Left kidney (tissue), 2 donors: ENCODE results near the gene AGER. TPM values are rescaled to one million over a fixed set of nuclear protein-coding genes. Genes with fewer than 3 reads are reported as not detected.

Experiments used
- DNase-seq: peaks from one replicate; pipeline ENCODE4 v3.0.0-alpha.2; 2013
- polyA plus RNA-seq: library from polyadenylated mRNA; unstranded; fragments of 120-200 nt; gene quantifications from one replicate; pipeline ENCODE4 v1.2.1, GENCODE V29; 2013; ENCODE audit not compliant: insufficient read length

Gene AGER
- polyA plus RNA-seq, 1 donor: 28.0 TPM

DNA sequence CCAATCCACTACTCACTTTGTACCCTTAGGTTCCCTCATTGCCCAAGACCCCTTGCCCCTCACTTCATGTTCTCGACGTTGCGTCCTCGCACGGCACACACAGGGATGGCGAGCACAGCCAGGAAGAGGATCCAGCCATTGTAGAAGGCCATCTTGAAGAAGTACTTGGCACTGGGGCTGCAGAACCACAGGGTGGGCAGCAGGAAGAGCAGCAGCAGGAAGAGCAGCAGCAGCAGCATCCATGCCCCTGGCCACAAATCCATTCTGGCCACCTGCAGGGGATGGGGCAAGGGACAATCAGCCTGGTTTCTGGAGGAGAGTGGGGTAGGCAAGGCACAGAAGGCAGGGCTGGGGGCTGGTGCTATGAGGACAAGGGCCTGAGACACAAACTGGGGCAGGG is 12.8 kb downstream of the AGER start:
- DNase-seq: no peak

DNA sequence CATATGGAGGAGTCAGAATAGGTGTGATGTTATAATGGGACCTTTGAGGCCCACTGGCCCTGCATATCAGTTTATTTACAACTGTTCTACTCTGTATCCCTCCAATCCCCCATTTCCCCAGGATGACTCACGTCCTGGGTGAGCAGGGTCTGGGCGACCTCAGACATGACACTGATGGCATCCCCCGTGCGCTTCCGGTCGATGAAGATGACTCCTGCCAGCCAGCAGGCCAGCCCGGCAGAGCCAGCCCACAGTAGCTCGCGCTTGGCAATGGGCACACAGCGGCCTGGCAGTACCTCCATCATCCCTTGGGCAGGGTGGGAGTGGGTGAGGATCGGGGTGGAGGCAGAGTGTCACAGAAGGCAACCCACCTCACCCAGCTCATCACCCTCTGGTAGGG is 13.8 kb downstream of the AGER start:
- DNase-seq: no peak

DNA sequence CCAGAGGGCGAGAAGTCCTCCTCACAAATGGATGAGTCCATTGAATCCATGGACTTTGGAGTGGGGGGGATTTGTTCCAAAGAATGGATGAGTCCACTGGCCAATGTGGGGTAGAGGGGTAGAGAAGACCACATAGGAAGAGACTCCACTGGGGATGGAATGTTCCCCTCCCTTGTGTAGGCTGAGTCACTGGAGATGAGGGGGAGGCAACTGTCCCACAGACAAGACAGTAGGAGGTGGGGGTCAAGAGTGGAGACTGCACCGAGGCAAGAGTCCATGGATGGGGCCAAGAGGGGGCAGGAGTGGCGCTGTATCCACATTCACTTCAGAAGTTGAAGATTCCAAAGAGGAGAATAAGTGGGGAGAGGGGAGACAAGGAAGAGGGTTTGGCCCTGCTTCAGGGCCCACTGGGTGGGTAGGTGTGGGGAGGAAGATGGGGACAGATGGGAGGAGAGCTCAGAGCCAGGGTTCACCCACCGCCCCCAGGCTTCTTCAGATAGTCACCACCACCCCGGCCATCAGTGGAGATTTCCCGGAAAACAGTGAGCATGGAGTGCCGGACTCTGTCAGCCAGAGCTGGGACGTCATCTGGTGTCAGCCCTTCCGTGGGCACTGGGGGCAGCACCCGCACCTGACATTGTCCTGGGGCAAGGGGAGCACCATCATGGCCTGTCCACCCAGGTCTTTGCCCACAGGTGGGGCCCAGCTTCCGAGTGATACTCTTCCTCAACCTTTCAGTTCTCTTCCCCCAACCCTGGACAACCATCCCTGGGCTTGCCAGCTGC is 15.1 kb downstream of the AGER start:
- DNase-seq: no peak

DNA sequence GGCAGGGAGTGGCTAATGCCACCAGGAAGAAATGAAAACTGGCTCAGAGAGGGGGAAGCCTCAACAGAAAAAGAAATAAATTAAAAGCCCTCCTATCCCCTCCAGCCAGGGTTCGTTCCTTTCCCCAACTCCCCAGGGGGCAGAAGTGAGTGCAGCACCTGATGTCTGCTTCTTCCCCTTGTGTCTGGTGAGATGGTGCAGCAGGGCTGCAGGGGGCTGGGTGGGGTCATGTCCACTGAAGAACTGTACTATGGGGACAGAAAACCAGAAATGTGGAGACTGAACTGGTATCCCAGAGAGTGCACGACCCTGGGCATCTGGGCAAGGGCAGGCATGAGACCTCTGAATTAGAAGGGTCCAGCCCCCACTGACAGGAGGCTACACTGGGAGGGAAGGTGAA is 15.7 kb downstream of the AGER start:
- no peak for DNase-seq

DNA sequence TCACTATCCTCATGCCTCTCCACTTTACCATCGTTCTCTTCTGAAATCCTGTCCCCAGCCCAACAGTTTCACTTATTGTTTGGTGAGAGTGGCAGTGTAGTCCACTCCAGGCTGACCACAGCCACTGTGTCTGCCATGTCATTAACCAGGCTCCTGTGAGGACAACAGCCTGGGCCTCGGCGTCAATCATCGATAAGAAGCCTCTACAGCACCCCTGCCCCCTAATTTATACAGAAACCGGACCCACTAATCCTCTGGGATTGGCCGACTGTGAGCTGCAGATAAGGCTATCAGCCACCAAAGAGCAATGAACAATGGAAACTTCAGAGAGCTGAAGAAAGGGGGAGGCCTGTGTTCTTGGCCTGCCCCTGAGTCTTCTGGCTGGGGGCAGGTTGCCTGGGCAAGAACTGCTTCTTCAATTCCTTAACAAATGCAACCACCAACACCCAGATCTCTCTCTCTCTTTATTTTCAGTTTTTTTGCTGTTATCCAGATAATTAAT is 16.2 kb downstream of the AGER start:
- no peak for DNase-seq

DNA sequence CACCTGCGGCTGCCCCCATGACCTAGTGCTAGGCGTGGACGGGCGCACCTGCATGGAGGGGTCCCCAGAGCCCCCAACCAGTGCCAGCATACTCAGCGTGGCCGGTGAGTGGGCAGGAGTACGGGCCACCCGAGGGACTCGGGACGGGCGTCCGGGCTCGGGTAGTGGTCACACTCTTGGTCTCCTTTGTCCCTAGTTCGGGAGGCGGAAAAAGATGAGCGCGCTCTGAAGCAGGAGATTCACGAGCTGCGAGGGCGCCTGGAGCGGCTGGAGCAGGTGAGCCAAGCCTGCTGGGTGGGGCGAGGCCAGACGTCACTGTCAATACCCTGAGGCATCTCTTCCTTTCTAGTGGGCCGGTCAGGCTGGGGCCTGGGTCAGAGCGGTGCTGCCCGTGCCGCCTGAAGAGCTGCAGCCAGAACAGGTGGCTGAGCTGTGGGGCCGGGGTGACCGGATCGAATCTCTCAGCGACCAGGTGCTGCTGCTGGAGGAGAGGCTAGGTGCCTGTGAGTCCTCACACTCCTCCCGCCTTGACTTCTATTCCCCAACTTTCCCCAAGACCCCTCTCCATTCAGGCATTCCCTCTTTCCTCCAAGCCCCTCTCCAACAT is 16.8 kb downstream of the AGER start:
- no peak for DNase-seq

DNA sequence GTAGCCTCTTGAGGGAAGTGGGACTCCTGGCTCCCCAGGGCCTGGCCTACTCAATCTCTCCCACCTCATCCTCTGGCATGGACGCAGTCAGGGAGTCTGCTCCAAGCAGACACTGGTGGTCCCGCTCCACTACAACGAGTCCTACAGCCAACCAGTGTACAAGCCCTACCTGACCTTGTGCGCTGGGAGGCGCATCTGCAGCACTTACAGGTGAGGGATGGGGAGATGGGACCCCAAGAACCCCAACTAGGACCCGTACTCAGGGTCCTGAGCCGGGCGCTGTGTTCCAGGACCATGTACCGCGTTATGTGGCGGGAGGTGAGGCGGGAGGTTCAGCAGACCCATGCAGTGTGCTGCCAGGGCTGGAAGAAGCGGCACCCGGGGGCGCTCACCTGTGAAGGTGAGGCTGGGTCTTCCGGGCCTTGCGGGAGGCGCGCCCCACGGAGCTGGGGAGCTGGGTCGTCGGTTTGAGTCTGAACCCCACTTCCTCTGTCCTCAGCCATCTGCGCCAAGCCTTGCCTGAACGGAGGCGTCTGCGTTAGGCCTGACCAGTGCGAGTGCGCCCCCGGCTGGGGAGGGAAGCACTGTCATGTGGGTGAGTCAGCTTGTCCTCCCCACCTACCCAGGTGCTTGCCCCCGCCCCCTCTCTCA is 17.5 kb downstream of the AGER start:
- DNase-seq: no peak

DNA sequence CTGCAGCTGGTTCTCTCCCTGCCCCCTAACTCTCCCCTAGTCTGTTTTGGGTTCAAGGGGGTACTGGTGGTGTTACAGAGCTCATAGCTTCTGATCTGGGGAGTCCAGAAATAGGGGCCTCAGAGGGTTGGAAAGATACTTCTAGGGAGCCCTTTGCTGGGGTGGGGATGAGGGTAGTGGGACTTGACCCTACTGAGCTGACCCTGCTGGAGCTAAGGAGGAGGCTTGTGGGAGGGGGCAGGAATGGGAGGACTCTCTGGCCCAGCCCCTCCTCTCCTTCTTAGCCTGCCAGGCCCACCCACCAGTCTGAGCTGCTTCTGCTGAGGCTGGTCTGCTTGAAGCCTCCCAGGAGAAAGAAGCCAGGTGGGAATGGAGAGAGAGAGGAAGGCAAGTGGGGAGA is 19.8 kb downstream of the AGER start, which contains the start of gene EGFL8:
EGFL8 (plus strand) TSS at position 301 of the 400 bp plus-strand sequence. CDS start 1,571 bp downstream, outside the sequence.
- no peak for DNase-seq

DNA sequence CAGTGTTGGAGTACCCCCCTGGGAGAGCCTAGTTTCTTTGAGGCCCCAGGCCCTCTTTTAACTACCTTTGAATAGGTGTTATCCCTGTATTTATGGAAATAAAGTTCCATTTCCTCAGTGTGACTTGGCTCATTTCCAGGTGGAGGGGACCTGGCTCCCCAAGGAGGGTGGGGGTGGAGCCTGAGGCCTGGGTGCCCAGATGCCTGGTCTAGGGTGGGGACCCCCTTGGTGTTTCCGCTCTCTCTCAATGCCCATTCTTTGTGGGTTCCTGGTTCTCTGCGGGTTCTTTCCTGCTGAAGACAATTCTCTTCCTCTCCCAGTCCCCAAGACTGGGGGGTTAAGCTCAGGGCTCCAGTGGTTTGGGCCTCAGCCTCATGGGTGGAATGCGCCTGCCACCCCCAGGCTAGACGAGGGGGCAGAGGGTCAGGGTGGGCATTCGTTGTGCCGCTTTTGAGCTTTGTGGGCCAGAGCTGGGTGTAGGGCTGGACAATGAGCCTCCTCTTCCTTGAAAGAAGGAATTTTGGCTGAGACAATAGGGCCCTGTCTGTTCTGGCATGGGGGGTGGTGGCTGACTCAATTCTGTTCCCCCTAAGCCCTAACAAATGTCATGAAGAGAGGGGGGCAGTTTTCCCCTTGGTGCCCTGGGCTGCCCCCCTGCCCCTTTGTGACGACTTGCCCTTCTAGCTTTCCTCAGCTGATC is 20.3 kb downstream of the AGER start:
- no peak for DNase-seq

DNA sequence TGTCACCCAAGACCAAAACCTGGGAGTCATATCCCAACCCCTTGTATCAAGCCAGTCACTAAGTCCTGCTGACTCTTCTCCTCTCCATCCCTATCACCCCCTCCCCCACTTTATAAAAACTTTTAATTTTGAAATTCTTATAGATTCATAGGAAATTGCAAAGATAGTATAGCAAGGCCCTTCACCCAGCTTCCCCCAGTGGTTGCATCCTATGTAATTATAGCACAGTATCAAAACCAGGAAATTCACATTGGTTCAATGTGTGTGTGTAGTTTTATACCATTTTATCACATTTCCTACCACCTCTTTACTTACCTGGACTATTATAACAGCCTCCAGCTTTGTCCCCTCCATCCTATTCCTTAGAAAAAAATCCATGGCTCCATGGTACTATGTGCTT is 26.0 kb downstream of the AGER start:
- no peak for DNase-seq

DNA sequence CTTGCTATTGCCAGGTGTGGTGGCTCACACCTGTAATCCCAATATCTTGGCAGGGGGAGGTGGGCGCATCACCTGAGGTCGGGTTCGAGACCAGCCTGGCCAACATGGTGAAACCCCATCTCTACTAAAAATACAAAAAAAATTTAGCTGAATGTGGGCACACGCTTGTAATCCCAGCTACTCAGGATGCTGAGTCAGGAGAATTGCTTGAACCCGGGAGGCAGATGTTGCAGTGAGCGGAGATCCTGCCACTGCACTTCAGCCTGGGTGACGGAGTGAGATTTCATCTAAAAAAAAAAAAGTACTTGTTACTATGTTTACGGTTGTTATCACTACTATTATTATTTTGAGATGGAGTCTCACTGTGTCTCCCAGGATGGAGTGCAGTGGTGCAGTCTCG is 27.2 kb downstream of the AGER start:
- no peak for DNase-seq

DNA sequence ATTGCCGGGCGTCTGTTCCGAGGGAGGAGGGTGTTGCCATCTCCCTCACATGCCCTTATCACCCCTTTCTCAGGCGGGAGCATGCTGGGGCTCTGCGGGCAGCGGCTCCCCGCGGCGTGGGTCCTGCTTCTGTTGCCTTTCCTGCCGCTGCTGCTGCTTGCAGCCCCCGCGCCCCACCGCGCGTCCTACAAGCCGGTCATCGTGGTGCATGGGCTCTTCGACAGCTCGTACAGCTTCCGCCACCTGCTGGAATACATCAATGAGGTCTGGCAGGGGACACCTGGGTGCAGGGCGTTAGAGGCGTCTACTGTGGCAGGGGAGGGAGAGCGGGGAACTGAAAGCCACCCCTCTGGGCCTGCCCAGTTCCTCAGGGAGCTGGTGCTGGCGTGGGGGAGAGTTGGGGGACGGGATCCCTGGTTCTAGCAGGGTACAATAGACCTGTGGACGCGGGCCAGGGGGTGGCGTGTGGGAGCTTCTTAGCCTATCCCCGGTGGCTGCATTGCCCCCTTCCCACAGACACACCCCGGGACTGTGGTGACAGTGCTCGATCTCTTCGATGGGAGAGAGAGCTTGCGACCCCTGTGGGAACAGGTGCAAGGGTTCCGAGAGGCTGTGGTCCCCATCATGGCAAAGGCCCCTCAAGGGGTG is 29.4 kb downstream of the AGER start:
- peak; percentile 71 for DNase-seq

DNA sequence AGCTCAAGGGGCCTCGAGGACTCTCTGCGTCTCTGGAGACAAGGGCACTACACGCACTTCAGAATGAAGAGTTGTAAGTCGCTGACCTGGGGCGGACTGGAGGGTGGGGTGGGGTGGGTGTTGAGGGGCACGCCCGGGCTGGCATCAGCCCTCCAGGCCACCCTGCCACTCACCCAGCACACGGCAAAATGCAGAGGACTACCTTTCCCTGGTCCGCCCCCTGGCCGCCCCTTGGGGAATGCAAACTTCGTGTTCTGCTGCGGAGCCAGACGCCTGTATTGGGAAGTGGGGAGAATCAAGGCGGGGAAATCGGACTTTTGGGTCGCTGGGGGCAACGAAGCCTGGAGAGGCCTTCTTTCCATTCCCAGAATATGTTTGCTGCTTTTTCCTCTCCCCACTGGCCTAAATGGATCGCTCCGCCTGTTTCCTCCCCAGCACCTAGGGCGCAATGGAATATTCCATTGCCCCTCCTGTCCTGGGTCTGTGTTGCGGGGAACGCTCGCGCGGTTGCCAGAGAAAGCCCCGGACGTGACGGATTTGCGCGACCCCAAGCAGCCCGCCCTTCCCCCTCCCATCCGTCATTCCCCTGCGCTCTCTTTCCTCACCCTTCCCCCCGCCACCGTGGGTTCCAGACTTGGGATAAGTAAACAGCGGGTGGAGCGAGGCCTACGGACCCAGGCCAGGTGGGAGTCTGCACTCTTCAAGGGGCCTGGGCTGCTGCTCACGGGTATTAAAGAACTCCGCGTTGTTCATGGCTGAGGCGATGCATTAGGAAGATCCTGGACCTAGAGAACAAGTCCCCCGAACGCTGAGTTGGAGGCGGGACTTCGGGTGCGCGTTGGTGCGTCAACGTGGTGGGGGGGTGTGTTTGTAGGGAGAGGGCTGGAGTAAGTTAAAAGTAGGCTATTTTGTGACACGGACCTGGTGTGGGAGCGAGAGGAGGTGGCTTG is 30.2 kb downstream of the AGER start, which contains the start of gene PPT2:
PPT2 (plus strand) TSS at position 578 of the 950 bp plus-strand sequence. CDS start 454 bp downstream, outside the sequence.
- DNase-seq: peak; percentile 94

DNA sequence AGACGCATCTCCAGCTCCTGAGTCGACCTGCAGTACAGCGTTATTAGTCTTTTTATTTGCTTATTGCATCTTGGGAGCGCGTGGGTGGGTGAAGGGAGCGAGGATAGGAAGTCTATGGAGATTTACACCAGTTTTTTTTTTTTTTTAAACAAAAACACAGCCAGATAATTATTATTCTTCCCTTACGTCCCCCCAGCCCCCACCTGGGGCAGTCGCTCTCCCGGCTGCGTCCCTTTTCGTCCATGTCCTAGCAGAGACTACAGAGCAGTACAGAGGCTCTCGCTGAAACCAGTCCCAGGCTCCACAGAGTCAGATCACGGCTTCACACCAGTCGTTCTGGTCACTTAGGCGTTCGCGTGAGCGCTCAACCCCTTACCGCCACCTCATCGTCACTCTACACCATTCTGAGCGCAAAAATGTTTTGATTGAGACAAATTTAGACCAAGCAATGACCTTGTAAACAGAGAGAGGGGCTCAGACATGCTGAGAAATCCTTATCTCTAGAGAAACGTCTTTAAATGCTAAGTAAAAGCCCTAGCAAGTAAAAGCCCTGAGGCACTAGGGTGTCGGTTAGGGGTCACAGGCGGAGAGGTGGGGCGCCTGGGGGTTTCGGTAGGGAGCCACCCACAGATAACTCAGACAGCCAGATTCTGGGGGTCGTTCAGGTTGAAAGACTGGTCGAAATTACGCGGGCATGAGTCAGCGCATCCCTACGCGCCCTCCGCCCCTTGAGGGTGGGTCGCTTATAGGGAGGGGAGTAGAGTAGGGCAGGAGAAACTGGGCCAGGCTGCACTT is 31.1 kb downstream of the AGER start:
- no peak for DNase-seq

DNA sequence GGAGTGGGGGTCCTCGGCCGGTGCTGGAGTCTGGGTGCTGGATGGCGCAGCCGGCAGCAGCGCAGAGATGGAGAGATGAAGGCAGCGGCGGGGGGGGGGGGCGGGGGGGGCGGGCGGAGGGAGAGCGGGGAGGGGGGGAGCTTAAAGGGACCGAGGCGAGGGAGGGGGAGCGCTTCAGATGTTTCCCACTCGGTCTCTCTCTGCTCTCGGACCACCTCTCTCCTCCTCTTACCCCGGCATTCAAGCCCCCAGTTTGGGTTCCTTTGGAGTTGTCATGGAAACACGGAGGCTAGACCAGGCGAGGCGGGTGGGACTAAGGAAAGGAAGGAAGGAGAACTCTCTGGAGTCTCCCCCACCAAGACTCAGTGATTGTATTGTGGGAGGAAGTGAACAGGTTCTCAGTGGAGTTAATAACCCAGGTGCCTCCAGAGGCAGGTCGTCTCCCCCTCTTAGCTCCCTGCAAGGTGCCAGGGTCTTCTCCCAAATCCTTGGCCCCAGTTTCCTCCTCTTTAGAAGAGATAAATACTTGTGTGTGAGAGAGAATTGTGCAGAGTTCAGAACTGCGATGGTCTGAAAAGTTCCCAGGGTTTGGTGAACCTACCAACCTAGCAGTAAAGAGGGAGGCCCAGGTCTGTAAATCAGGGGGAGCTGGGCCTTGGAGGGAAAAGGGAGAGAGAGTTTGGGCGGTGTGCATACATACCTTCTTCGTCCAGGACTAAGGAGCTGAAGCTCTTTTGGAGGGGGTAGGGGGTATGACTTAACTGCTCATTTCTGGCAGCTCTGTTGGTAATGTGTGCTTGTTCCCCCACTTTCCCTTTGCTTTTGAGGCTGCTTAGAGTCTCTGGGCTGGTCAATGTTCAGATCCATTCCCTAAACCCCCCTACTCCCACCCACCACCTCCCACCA is 31.9 kb downstream of the AGER start, which contains the start of gene PRRT1:
PRRT1 (minus strand) TSS at position 77 of the 906 bp plus-strand sequence. CDS start 112 bp downstream, outside the sequence.
- no peak for DNase-seq

DNA sequence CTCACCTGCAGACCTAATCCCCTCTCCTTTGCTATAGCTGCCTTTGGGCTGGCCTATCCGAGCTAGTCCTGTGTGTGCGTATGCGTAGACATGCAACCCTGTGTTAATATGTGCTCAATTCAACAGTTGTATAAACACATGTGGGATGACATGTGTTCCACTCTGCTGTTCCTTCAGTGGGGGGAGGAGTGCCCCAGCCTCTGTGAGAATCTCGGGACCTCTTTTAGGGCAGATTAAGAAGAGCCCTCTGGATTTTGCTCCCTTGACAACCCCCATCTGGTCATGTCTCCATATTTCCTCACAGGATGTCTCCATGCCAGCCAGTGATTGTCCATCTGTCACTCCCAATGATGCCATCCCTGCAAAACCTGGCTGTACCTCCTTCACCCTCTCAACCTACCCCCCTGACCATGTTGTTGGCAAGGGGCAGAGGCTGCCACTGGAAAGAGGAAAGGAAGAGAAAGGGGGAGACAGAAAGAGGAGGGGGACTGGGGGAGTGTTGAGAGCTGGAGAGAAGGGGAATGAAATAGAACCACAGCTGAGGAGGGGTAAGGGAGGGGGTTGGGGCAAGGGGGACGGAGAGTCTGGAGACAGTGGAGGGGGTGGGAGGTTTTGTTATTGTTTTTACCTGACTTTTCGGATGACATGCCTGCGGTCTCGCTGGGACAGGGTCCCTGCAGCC is 32.7 kb downstream of the AGER start:
- DNase-seq: no peak

DNA sequence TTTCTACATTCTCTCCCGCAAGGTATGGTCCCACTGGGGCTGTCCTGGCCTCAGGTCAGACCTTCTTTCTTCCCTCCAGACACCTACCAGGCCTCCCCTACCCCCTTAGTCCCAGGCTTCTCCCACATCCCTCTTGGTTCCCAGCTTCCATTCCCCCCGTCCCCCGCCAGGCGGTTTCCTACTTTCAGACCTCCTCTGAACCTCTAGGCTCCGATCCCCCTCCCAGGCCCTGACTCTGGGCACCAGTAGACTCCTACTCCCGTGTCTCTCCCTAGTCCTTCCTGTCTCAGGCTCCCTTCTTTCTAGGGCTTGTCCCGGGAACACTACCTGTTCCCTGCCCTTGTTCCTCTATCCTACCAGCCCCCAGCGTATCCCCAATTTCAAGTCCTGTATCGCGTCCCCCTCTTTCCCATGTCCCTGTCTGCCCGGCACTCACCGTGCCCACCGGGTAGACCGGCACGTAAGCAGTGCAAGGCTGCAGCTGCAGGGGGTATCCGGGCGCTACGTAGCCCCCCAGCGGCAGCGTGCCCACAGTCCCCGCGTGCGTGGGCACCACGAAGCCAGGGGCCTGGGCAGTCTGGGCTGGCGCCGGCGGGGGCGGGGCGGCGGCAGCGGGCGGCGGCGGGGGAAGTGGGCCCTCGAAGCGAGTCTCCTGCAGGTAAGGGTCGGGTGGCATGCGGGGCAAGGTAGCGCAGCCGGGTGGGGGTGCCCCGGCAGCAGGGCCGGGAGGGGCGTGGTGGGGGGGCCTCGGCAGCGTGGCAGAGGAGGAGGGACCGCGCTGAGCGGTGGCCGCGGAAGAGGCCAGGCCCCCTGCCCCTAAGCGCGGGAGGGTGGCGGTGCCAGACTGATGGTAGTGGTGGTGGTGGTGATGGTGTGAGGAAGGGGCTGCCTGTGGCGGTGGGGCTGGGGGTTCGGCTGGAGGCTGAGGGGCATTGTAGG is 33.9 kb downstream of the AGER start:
- no peak for DNase-seq
